ENCODE results near the gene CHKB. TPM values are rescaled to one million over a fixed set of nuclear protein-coding genes. Genes with fewer than 3 reads are reported as not detected.

The CHKB gene
- total and polyA plus RNA-seq, 2 of the 8 experiments (the other 6 are each of a cell fraction or from before 2014, with no cell fraction given): 27.9 to 42.2 TPM

DNA sequence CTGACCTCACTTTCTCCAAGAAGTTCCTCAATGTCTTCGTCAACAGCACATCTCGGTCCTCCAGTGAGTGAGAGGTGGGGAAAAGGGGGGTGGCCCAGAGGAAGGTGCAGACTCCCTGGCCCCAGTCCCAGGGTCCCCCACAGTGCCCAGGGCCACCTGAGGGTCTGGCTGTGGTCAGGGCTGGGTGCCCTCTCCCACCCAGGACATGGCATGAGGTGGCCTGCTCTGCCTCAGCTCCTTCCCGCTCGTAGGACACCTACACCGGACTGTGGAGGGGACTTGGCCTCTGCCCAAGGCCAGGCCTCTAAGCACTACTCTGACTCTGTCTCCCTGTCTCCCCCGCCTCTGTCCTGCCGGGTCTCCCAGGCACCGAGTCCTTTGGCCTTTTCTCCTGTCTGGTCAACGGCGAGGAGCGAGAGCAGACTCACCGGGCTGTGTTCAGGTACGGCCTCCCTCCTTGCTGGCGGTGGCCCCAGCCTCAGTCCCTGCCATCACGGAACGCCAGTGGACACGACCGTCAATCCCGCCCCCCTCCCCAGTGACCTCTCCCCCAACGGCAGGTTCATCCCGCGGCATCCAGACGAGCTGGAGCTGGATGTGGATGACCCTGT, 22.5 kb upstream of the CHKB start (continued):
- TF ChIP-seq, protein P1, sequence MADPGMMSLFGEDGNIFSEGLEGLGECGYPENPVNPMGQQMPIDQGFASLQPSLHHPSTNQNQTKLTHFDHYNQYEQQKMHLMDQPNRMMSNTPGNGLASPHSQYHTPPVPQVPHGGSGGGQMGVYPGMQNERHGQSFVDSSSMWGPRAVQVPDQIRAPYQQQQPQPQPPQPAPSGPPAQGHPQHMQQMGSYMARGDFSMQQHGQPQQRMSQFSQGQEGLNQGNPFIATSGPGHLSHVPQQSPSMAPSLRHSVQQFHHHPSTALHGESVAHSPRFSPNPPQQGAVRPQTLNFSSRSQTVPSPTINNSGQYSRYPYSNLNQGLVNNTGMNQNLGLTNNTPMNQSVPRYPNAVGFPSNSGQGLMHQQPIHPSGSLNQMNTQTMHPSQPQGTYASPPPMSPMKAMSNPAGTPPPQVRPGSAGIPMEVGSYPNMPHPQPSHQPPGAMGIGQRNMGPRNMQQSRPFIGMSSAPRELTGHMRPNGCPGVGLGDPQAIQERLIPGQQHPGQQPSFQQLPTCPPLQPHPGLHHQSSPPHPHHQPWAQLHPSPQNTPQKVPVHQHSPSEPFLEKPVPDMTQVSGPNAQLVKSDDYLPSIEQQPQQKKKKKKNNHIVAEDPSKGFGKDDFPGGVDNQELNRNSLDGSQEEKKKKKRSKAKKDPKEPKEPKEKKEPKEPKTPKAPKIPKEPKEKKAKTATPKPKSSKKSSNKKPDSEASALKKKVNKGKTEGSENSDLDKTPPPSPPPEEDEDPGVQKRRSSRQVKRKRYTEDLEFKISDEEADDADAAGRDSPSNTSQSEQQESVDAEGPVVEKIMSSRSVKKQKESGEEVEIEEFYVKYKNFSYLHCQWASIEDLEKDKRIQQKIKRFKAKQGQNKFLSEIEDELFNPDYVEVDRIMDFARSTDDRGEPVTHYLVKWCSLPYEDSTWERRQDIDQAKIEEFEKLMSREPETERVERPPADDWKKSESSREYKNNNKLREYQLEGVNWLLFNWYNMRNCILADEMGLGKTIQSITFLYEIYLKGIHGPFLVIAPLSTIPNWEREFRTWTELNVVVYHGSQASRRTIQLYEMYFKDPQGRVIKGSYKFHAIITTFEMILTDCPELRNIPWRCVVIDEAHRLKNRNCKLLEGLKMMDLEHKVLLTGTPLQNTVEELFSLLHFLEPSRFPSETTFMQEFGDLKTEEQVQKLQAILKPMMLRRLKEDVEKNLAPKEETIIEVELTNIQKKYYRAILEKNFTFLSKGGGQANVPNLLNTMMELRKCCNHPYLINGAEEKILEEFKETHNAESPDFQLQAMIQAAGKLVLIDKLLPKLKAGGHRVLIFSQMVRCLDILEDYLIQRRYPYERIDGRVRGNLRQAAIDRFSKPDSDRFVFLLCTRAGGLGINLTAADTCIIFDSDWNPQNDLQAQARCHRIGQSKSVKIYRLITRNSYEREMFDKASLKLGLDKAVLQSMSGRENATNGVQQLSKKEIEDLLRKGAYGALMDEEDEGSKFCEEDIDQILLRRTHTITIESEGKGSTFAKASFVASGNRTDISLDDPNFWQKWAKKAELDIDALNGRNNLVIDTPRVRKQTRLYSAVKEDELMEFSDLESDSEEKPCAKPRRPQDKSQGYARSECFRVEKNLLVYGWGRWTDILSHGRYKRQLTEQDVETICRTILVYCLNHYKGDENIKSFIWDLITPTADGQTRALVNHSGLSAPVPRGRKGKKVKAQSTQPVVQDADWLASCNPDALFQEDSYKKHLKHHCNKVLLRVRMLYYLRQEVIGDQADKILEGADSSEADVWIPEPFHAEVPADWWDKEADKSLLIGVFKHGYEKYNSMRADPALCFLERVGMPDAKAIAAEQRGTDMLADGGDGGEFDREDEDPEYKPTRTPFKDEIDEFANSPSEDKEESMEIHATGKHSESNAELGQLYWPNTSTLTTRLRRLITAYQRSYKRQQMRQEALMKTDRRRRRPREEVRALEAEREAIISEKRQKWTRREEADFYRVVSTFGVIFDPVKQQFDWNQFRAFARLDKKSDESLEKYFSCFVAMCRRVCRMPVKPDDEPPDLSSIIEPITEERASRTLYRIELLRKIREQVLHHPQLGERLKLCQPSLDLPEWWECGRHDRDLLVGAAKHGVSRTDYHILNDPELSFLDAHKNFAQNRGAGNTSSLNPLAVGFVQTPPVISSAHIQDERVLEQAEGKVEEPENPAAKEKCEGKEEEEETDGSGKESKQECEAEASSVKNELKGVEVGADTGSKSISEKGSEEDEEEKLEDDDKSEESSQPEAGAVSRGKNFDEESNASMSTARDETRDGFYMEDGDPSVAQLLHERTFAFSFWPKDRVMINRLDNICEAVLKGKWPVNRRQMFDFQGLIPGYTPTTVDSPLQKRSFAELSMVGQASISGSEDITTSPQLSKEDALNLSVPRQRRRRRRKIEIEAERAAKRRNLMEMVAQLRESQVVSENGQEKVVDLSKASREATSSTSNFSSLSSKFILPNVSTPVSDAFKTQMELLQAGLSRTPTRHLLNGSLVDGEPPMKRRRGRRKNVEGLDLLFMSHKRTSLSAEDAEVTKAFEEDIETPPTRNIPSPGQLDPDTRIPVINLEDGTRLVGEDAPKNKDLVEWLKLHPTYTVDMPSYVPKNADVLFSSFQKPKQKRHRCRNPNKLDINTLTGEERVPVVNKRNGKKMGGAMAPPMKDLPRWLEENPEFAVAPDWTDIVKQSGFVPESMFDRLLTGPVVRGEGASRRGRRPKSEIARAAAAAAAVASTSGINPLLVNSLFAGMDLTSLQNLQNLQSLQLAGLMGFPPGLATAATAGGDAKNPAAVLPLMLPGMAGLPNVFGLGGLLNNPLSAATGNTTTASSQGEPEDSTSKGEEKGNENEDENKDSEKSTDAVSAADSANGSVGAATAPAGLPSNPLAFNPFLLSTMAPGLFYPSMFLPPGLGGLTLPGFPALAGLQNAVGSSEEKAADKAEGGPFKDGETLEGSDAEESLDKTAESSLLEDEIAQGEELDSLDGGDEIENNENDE (IDR thresholded peaks at IDR 0.05; ENCODE audit: insufficient replicate concordance, low read length): no peak
- TF ChIP-seq NRF1 (IDR thresholded peaks at IDR 0.05; ENCODE audit: low read depth, low read length) (no peak), ASH2L (IDR thresholded peaks at IDR 0.05; ENCODE audit: low read length) (no peak), BCL11A (IDR thresholded peaks at IDR 0.05; ENCODE audit: low read depth in 2 of 2, low read length in 2 of 2) (no peak), TAF1 (IDR thresholded peaks at IDR 0.05; ENCODE audit: low read depth, low read length) (no peak), TEAD4 (IDR thresholded peaks at IDR 0.05; ENCODE audit: low read depth, low read length) (no peak), BACH1 (IDR thresholded peaks at IDR 0.05; ENCODE audit: low read length) (no peak)
- TF ChIP-seq, protein P2, sequence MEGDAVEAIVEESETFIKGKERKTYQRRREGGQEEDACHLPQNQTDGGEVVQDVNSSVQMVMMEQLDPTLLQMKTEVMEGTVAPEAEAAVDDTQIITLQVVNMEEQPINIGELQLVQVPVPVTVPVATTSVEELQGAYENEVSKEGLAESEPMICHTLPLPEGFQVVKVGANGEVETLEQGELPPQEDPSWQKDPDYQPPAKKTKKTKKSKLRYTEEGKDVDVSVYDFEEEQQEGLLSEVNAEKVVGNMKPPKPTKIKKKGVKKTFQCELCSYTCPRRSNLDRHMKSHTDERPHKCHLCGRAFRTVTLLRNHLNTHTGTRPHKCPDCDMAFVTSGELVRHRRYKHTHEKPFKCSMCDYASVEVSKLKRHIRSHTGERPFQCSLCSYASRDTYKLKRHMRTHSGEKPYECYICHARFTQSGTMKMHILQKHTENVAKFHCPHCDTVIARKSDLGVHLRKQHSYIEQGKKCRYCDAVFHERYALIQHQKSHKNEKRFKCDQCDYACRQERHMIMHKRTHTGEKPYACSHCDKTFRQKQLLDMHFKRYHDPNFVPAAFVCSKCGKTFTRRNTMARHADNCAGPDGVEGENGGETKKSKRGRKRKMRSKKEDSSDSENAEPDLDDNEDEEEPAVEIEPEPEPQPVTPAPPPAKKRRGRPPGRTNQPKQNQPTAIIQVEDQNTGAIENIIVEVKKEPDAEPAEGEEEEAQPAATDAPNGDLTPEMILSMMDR (IDR thresholded peaks at IDR 0.05; ENCODE audit: control extremely low read depth in 1 of 3, insufficient read depth in 1 of 3, low read depth in 1 of 3, low read length in 3 of 3): no peak
- TF ChIP-seq, protein P3, sequence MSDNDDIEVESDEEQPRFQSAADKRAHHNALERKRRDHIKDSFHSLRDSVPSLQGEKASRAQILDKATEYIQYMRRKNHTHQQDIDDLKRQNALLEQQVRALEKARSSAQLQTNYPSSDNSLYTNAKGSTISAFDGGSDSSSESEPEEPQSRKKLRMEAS (IDR thresholded peaks at IDR 0.05): no peak
